ENCODE data around the gene SHANK1. TPM values are rescaled to one million over a fixed set of nuclear protein-coding genes. Genes with fewer than 3 reads are reported as not detected.

Gene SHANK1
- total RNA-seq, 4 donors from 2014 or later, result 2.2 TPM; not detected in 3

GRCh38 chr19:50724522-50725217 is 5.1 kb upstream of the SHANK1 start:
- Histone ChIP-seq H3K36me3 (no peaks in the 10 kb centered on the region), H3K27ac (peak overlapping the region; percentile 34 to 83 (median 68)), H3K9me3 (no peaks in the 10 kb centered on the region), H3K27me3 (peaks cover 51% of the 10 kb centered on the region), H3K4me3 (peak overlapping the region; percentile 26 to 62 (median 53)), H3K4me1 (peaks cover 0 to 23% (median 16%) of the 10 kb centered on the region in 4 donors)
- TF ChIP-seq POLR2AphosphoS5 (IDR thresholded peaks at IDR 0.05) (peak; percentile 52 to 71 (median 62)), POLR2A (IDR thresholded peaks at IDR 0.05) (peak; percentile 22), CTCF (IDR thresholded peaks at IDR 0.05) (peak; percentile 54 to 85 (median 69)), EP300 (IDR thresholded peaks at IDR 0.05; ENCODE audit: low read depth) (no peak)
- DNase-seq, result peak; percentile 98
- intact Hi-C loops (cut with DNase I; ENCODE audit: low total_unique reads) (no loop called here), in situ Hi-C loops (cut with MboI; ENCODE audit: low pct_ligation_motif_present in 1 of 4, low pct_unique_long_range_greater_than_20kb in 1 of 4, low sequenced_read_pairs in 3 of 4) (no loop called here)
- WGBS, 2 donors (ENCODE audit: low coverage in 1 of 2), result 1% methylated on average over 43 of the region's 65 CpGs; no CpG with 5 or more reads in 1 of the 2 donors

- in situ Hi-C loops (cut with MboI; ENCODE audit: low pct_ligation_motif_present in 1 of 4, low pct_unique_long_range_greater_than_20kb in 1 of 4, low sequenced_read_pairs in 3 of 4) (no loop called here), intact Hi-C loops (cut with DNase I; ENCODE audit: low total_unique reads) (no loop called here)
- peak overlapping the region; percentile 65 to 83 (median 72) for H3K27ac ChIP-seq
- 8% methylated on average over 28 of the region's 31 CpGs; no CpG with 5 or more reads in 1 of the 2 donors for WGBS, 2 donors (ENCODE audit: low coverage in 1 of 2)
- peak overlapping the region; percentile 26 to 54 (median 44) for H3K4me3 ChIP-seq
- H3K4me1 ChIP-seq, result peaks cover 3 to 27% (median 20%) of the 10 kb centered on the region in 4 donors
- TF ChIP-seq POLR2AphosphoS5 (IDR thresholded peaks at IDR 0.05) (no peak), POLR2A (IDR thresholded peaks at IDR 0.05) (no peak), CTCF (IDR thresholded peaks at IDR 0.05) (no peak), EP300 (IDR thresholded peaks at IDR 0.05; ENCODE audit: low read depth) (no peak)
- no peaks in the 10 kb centered on the region for H3K9me3 ChIP-seq
- no peak for DNase-seq
- peaks cover 58% of the 10 kb centered on the region for H3K27me3 ChIP-seq
- H3K36me3 ChIP-seq, result no peaks in the 10 kb centered on the region
Observed at GRCh38 chr19:50723735-50724521, 4.3 kb upstream of the SHANK1 start.

GRCh38 chr19:50723069-50723468 is 3.5 kb upstream of the SHANK1 start, which contains the start of gene CLEC11A:
Gene CLEC11A (plus strand): TSS chr19:50723364. CDS start chr19:50723526, 162 bp downstream.
- WGBS, 2 donors (ENCODE audit: low coverage in 1 of 2), result 22 to 23% methylated on average over 8 to 15 of the region's 15 CpGs
- peak; percentile 38 for DNase-seq
- Histone ChIP-seq H3K4me1 (peaks cover 6 to 35% (median 28%) of the 10 kb centered on the region in 4 donors), H3K27ac (peak within 1 kb of the TSS; percentile 65 to 83 (median 72)), H3K9me3 (no peaks in the 10 kb centered on the region), H3K36me3 (no peaks in the 10 kb centered on the region), H3K4me3 (peak within 1 kb of the TSS; percentile 26 to 54 (median 44)), H3K27me3 (peaks cover 61% of the 10 kb centered on the region)
- intact Hi-C loops (cut with DNase I; ENCODE audit: low total_unique reads) (no loop called here), in situ Hi-C loops (cut with MboI; ENCODE audit: low pct_ligation_motif_present in 1 of 4, low pct_unique_long_range_greater_than_20kb in 1 of 4, low sequenced_read_pairs in 3 of 4) (no loop called here)
- TF ChIP-seq POLR2A (IDR thresholded peaks at IDR 0.05) (no peak), CTCF (IDR thresholded peaks at IDR 0.05) (no peak), POLR2AphosphoS5 (IDR thresholded peaks at IDR 0.05) (no peak)
